HG02623 (cell line): ENCODE data around the gene PPM1F.
"Not testable (repeated sequence)": the region's sequence is repeated elsewhere in the genome, so short reads cannot be mapped to it uniquely, and the experiment has no call there.

Experiments
- ATAC-seq: cut with Tn5 transposase; IDR thresholded peaks from one replicate; pipeline ENCODE4 v1.9.1; 2021; ENCODE audit warnings: moderate library complexity; ENCODE audit not compliant: unreplicated experiment

The PPM1F gene

DNA sequence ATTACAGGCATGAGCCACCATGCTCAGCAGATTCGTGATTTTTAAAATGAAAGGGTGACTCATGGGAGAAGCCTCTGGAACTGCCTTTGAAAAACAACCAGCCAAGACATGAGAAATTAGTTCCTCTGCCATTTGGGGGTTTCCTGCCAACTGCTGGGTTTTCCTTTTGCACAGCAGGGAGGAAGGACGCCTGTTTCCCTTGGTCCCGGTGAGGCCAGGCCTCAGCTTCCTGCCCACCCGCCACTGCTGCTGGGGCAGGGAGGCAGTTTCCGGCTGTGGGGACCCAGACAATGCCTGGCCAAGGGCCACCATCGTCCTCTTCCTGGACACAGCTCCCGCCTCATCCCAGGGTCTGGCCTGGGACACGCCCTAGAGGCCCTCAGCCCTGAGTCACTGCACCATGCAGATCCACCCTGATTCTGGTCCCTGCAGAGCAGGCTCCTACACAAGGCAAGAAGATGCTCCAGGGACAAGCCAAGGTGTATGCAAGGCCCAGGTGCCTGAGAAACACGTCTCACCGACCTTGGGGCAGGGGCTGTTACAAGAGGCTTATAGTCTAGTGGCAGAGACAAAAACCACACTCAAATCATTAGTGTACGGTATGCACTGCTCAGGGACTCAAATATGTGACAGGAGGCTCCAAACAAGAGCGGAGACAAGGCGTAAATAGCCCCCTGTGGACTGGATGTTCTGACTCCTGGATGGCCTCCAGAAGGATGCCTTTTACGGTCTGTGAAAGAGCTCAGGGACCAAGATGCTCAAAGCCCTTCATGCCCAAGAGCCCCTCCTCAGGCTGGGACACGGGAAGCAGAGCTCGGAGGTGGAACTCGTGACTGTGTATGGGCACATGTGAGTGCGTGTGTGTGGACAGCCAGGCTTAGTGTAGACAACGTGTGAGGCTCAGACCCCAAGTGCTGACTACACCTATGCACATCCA, 10.0 kb downstream of the PPM1F start:
- ATAC-seq: no peak

DNA sequence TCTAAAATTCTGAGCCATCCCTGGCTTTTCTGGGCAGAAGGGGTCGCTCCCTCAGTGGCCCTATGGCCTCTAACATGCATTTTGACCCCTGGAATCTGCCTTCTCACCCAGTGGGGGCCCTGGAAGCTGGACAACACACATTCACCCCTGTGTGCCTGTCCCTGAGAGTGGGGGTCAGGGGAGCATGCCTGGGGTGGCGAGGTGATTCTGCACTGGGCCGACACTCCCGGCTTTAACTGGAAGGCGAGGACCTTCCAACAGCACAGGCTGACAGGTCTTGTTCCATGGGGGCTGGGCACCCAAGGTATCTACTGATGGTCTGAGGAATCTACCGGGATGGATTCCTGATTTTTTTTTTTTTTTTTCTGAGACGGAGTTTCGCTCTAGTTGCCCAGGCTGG, 10.7 kb downstream of the PPM1F start:
- no peak for ATAC-seq

DNA sequence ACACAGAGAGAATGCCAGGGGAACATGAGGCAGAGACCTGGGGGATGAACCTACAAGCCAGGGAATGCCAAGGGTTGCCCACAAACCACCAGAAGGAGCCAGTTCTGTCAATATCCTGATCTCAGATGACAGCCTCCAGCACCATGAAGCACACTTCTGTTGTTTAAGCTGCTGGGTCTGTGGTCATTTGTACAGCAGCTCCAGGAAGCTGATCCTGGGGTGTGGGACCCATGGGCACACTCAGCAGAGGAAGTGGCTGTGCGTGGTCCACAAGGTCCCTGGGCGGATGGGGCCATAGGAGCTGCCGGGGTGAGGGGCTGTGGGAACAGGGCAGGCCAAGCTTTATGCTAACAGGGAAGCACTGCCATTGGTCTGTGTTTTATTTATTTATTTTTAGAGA, 12.1 kb downstream of the PPM1F start:
- no peak for ATAC-seq

GRCh38 chr22:21939935-21940334, 12.7 kb downstream of the PPM1F start:
- not testable (repeated sequence) for ATAC-seq

DNA sequence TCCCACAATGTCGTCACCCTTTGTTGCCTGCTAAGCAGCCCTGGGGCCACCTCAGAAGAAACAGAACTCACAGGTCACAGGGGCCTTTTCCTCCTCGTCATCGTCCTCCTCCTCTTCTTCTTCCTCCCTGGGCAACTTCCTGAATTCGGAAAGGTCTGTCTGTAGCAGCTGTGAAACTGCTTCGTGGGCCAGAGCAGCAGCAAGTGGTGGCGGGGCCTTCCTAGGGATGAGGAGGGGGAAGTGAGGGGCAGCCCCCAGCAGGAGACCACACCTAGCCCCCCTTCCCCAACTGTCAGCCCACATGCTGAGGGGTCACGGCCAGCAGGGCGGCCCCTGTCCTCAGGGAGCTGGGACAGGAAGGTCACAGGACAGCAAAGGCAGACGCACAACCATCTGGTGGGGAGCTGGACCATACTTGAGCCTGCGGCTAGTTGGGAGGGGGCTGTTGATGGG, 13.2 kb downstream of the PPM1F start:
- ATAC-seq: no peak

- no peak for ATAC-seq
Measured at GRCh38 chr22:21938906-21939305, 13.7 kb downstream of the PPM1F start.

DNA sequence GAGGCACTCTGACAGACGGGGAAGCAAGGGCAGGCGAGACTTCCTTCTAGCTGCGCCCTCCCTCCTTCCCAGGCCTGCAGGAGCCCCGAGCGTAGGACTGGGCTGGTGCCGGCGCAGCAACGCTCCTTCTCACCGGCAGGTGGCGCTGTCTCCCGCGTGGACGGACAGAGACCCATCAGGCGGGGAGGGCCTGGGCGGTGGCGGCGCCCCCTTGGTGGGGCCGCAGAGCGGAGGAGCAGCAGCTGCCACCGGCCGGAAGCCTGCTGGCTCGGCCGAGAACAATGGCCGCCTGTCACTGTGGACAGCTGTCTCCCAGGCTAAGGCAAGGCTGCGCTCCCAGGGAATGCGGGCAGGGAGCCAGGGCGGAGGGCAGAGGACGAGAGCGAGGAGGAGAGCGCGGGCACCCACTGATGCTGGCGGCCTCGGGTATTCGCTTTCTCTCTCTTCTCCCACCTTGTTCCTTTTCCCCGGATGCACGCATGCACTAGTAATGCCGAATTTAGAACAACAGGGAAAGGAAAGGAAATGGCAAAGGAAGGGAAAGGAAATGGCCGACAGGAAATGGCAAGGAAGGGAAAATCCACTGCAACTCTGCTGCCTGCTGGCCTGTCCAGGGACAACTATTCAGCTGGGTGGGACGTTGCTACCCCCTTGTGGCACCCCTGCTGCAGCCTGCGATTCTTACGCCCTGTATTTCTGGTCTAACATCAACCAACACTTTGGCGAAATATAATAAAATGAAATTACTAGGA, 14.4 kb downstream of the PPM1F start:
- ATAC-seq: peak; percentile 74

DNA sequence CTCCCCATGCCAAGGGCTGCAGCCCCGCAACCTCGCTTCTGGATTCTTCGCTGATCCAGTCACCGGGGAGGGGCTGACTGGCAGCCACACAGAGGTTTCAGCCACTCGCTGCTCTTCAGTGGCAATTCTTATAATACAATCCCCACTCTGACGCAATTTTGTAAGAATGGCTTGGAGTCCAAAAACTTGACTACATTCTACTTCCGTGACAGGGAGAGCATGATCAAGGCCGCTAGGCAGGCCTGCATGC, 14.9 kb downstream of the PPM1F start:
- no peak for ATAC-seq

- ATAC-seq: no peak
Measured at GRCh38 chr22:21937041-21937820, 15.4 kb downstream of the PPM1F start.

- no peak for ATAC-seq
Measured at GRCh38 chr22:21936151-21936775, 16.4 kb downstream of the PPM1F start.

- no peak for ATAC-seq
Measured at GRCh38 chr22:21933910-21934309, 18.7 kb downstream of the PPM1F start.

DNA sequence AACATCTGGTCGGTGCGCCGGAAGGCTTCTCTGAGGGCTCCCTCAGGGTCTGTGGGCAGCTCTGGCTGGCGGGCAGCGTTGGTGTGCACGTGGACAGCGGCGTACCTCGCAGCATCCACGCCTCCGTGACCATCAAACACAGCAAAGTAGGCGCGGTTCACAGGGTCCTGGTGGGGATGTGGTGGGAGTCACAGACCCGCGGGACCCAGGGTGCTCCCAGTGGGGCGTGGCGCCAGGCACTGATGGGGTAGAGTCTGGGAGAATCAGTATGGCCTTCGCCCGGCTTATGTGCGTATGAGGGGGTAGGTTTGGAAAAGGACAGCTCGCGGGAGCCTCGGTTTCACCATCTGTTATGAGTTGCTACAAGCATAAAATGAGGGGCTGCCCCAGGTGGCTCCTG, 19.2 kb downstream of the PPM1F start:
- no peak for ATAC-seq

- ATAC-seq: no peak
Measured at GRCh38 chr22:21932347-21932746, 20.3 kb downstream of the PPM1F start.

GRCh38 chr22:21931056-21931455, 21.6 kb downstream of the PPM1F start:
- ATAC-seq: no peak

- no peak for ATAC-seq
Measured at GRCh38 chr22:21929253-21929652, 23.4 kb downstream of the PPM1F start.

DNA sequence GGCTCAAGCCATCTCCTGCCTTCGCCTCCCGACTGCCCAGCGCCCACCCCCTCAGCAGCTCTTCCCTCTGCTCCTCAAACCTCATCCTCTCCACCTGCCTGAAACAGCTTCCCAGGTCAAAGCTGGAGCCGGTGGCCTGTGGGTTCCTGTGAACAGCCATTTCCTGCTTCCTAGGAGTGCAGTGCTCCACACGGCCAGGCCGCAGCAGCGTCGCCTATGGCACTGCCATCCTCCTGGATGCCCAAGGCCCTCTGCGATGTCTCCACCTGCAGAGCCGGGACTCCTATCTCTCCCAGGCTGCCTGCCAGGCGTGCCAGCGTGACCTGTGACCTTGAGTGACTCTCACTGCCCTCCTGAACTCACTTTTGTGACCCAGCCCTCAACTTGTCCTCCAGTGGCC, 24.6 kb downstream of the PPM1F start:
- ATAC-seq: no peak

- ATAC-seq: no peak
Measured at GRCh38 chr22:21927174-21927823, 25.3 kb downstream of the PPM1F start.

GRCh38 chr22:21926728-21927127, 25.9 kb downstream of the PPM1F start:
- no peak for ATAC-seq

DNA sequence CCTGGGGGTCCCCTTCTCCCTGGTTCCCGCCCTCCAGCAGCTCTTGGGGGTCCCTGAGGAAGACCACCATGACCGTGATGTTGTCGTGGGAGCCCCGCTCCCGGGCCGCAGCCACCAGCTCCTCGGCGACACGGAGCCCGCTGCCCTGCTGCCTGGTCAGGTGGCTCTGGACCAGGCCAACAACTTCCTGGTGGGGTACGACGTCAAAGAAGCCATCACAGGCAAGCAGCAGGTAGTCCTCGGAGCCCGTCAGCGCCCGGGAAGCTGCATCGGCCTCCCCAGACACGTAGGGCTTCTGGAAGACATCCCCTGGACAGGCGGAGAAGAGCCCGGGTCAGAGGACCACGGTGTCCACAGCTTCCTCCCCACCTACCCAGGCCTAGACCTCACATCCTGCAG, 29.5 kb downstream of the PPM1F start:
- no peak for ATAC-seq

DNA sequence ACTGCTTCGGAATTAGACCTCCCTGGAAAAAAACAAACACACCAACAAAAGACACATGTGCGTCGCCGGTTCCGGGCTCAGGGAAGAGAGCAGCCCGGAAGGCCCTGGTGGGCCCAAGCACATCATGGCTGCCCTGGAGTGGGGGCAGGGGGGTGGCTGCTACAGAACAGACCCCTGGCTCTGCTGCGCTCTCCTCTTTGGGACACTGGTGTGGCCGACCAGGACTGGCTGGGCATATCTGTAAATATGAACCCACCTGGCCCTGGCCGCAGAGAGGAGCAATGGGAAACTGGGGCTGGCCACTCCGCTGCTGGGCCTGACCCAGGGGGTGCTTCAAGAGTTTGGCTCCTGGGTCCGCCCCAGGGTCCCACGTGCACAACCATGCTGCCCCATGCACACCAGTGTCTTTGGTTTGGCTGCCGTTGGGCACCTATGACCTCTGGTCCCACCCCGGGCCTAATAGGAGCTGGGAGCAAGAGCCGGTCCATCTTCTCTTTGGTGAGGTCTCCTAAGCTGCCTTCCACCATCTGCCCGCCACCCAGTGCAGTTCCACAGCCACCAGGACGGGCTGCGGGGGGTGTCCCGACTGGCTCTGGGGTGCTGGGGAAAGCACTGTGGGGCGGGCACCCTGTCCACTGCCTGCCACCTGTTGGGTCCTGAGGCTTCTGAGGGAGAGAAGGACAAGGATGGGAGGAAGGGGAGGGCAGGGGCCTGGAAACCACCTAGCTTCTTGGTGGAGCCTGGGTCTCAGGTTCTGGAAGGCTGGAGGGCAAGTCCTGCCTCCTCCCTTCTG, 30.1 kb downstream of the PPM1F start:
- no peak for ATAC-seq
